Measurements from ENCODE around the gene RIPOR2.
"Not testable (repeated sequence)": the region's sequence is repeated elsewhere in the genome, so short reads cannot be mapped to it uniquely, and the experiment has no call there.

The RIPOR2 gene

DNA sequence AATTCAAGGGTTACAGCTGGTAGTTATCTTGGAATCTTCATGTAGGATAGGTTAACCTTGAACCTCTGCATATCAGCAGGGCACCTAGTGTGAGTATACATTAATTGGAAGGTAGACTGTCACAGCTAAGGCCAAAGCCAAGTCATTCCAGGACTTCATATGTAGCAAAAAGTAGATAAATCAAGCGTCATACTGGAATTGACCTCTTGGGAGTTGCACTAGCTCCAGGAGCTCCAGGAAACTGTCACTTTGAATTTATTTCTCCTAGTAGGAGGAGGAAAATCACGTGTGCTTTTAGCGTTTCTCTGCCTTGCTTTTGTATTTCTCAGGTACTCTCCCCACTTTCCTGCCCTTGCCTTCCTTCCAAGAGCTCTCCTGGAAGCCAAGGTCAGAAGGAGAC, 30.3 kb downstream of the RIPOR2 start:
- no peak for DNase-seq (ENCODE audit: low spot score)

DNA sequence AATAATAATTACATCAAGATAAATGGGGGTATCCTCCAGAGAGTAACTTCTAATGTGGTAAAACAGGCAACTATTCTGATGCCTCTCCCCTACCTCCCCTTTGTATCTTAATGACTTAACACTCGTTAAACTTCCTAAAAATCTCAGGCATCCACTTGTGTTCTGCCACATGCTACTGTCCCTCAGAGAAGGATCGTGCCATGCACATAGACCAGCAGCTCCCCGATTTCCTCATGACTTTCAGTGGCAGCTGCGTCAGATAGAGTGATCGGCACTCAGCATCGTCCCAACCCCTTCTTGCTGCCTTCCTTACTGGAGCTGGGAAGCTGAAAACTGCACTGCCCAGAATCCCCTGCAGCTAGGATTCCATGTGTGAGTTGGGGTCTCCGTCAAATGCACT, 32.1 kb downstream of the RIPOR2 start:
- no peak for DNase-seq (ENCODE audit: low spot score)

DNA sequence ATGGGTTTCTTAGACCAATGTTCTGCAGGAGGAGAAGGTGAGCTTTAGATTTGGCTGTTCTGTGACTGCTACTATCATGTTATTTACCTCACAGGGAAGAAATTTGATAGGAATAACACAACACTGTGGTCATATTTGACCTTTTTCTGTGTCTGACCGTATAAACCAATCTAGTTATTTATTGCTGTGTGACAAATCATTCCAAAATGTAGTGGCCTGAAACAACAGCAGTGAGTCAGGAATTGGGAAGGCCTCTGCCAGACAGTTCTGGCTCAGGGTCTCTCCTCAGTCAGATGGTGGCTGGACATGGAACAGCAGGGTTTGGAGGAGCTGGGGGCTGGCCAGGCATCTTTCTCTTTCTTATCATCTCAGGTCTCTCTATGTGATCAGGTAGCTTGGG, 33.0 kb downstream of the RIPOR2 start:
- peak; percentile 16 for DNase-seq (ENCODE audit: low spot score)

DNA sequence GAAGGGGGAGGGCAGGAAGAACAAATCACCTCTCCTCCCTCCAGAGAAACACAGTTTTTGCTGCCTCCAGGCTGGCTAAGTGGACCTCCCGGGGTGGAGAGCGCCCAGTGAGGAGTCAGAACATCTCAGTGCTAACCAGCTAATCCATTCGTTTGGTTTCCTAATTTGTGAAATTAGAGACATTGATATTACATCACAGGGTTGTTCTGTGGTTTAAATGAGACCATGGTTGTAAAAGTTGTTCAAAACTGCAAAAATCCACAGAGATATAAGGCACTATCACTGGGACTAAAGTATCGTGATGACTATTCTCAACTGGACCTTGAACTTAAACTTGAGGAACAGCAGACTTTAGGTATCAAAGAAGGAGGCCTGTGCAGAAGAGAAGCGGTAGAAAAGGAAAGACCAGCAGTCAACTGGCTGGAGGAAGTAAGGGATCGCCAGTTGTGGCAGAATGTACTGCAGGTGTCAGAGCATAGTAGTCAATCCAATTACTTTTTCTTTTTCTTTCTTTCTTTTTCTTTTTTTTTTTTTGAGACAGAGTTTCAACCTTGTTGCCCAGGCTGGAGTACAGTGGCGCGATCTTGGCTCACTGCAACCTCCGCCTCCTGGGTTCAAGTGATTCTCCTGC, 33.9 kb downstream of the RIPOR2 start:
- no peak for DNase-seq (ENCODE audit: low spot score)

DNA sequence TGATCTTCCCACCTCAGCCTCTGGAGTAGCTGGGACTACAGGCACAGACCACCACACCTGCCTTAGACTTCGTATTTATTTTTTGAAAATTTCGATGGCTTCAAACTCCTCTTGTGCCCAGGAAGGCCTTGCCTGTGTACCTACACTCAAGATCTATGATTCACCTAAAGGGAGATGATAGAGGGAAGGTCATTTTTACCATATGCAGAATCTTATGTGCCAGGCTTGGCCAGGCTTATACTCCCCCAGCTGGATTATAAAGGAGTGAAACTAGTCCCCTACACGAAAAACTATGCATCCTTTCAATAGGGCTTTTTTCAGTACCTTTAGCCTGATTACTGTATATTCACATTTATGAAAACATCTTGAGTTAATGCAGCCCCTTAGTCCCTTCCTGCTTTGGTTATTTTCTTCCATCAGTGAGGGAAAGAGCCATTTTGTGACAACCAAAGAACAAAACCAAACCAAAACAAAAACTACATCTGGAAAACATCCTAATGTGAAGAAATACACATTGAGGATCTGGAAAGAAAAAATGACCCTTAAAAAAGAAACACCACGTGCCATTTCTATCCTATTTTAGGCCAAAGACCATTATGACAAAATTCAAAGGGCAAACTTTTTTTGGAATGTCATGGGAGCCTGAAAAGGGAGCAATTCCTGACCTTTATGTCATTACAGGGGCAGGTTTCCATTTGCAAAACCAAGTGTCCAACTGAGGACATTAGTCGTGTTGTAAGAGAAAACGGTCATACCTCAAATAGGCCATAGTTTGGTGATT, 34.7 kb downstream of the RIPOR2 start:
- DNase-seq (ENCODE audit: low spot score) = no peak

DNA sequence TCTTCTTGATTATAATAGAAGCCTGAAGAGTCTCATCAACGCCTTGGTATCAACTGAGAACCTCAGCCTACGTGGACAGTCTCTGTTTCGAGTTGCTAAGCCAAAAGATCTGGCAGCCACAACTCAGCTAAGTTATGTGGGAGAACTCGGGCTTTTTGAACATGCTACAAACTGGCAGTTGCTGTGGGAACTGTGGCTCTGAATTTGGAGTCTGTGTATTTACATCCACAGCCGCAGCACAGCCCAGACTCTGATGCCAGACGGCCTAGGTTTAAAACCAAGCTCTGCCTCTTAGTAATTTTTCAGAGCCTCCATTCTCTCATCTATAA, 35.8 kb downstream of the RIPOR2 start:
- DNase-seq (ENCODE audit: low spot score) = no peak

DNA sequence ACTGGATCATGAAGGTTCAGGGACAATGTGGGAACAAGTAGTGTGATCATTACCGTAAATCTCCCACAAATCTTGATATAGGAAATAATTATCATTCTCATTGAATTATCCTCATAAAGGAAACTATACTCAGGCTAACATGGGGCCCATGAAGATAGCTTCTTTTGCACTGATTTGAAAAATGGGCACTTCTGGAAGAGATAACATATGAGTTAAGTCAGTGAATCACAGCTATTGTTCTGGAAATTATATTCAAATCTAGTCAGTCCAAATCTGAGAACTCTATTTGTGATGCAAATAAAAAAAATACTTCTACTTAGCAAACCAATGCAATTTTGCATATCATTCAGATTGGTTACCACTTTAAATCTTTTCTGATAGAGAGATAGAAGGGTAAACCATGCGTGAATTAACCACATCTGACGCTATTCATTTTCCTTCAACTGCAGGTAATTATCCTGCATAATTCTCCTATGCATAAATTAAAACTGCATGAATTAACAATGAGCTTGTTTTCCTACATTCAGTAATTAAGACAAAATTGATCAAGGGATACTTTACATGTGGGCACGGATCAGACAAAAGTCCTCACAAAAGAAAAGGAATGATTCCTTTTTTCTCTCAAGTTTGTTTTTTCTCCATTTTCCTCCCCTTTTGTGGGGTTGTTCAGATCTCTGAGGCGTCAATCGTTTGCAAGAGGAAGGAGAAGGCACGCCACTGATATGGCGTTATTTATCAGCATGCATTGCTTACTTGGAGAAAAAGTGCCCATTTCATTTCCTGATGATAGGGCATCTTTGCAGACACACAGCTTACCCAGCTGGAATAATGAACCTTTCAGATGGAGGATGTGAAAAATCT, 36.4 kb downstream of the RIPOR2 start:
- DNase-seq (ENCODE audit: low spot score) = no peak

DNA sequence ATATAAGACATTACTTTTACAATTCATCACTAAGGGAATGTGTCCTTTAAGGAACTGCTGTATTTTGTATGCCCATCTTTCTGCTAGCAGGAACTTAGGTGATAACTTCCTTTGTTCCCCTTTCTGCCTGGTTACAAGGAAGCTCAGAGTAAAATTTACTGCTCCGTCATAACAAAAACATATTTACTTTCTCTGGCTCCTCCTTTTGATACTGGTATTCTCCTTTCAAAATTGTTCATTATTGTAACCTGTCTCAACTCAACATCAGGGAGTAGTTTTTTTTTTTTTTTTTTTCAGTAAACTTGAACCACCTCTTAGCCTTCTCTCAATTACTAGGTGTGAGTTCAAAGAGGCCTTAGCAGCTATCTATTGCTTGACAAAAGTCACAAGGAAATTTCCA, 37.1 kb downstream of the RIPOR2 start:
- no peak for DNase-seq (ENCODE audit: low spot score)

DNA sequence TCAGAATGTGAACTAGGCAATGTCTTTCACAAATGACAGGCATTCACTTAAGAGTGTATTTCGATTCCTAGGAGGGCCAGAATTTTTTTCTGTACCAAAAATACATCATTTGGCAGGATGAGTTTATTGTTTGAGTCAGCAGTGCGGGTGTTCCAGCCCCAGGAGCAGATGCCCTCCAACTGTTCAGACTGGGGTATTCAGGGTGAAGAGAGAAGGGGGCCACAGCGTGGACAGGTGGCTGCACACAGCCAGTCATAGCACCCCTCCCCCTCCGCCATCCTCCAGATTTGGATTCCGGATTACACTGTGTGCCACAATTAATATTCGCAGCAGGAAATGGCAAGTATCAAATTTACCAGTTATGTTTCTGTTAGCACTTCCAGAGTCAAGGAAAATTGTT, 38.6 kb downstream of the RIPOR2 start:
- DNase-seq (ENCODE audit: low spot score) = no peak

DNA sequence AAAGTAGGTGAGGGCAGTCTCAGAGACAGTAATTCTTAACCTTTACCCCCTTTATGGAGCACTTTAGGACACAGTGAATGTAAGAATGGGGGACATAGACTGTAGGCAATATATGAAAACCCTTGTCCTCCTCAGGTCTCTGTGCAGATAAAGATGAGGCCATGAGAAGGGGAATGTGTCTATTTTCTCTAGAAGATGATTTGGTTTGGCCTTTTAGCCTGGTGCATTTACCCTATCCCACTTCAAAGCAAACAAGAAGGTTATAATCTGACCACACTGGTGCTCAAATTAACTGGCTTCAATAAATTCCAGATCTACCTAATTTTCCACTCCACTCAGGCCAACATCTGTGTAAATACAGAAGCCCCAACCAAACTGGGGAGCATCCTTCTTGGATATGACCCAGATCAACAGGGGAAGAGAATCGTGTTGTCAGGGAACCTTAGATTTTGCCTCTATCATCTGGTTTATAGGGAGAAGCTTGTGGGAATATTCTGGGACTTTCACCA, 42.4 kb downstream of the RIPOR2 start:
- DNase-seq (ENCODE audit: low spot score) = no peak

DNA sequence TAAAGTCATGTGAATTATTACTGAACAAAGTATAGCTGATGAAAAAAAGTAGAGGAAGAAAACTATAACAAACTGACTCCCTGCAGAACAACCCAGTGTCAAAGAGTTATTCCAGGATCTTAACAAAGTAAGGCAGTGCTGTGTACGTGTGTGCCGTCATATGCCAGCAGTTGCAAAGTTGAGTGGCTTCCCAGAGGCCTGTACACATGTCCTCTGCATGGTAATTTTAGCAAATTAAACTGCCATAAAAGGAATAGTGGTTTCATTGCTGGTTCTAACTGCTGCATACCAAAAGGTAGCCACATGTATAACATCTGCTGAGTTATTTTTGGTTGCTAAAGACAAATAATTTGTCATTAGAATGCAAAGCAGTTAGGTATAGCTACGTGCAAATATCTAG, 44.8 kb downstream of the RIPOR2 start:
- DNase-seq (ENCODE audit: low spot score) = no peak

DNA sequence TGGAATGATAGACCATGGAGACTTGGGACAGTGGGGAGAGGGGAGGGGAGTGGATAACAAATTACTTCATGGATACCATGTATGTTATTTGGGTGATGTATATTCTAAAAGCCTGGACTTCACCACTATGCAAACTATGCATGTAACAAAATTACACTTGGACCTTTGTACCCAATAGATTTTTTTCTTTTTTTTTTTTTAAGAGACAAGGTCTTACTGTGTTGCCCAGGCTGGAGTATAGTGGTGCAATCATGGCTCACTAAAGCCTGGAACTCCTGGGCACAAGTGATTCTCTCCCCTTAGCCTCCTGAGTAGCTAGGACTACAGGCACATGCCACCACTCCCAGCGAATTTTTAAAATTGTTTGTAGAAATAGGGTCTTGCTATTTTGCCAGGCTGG, 45.3 kb downstream of the RIPOR2 start:
- no peak for DNase-seq (ENCODE audit: low spot score)

DNA sequence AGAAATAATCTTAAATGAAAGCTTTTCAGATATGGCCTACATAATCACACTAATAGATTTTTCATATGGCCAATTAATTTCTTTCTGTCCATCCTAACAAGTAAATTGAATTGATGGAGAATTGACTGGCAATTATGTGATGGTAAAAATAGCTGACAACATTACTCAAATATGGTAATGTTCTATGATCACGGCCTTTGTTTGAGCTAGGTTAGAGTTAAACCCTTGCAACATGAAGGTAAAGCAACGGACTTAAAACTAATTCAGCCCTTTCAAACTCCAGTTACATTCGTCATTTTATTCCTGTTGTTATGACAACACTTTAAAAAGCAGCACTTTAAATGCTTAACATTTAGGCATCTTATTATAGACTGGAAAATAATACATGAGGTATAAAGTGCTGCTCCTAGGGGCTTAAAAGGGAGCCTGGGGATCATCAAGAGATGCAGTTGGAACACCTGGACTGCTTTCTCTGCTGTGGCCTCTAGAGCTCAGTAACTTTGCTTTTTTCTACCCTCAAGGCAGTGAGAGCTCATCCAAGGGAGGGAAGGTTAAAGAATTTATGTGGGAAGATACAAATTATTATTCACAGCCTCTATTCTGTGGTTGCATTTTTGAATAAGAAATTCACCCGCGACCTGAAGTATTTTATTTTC, 46.9 kb downstream of the RIPOR2 start:
- no peak for DNase-seq (ENCODE audit: low spot score)

DNA sequence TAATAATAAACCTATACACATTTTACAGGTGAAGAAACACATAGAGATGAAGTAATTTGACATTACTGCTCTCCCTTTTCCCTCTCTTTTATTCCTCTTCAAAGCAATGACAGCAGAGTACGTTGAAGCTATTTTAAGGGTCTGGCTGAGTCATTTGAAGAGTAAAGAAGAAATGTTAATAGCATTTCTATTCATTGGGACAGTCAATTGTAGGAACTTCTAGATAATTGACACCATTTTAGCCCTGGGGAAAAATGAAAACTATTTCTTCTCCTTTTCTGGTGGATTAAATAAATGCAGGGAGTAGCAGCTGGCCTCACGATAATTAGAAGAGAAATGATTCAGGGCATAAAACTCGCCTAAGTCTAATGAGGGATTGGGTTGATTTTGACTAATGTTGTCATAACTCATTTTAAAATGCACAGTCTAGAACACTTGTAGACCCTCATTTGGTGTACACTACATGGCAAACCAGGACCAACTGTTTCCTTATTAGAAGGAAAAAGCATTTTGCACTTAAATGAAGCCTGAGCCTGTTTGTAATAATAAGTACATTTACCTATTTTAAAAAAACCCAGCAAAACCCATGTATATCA, 48.1 kb downstream of the RIPOR2 start:
- no peak for DNase-seq (ENCODE audit: low spot score)

DNA sequence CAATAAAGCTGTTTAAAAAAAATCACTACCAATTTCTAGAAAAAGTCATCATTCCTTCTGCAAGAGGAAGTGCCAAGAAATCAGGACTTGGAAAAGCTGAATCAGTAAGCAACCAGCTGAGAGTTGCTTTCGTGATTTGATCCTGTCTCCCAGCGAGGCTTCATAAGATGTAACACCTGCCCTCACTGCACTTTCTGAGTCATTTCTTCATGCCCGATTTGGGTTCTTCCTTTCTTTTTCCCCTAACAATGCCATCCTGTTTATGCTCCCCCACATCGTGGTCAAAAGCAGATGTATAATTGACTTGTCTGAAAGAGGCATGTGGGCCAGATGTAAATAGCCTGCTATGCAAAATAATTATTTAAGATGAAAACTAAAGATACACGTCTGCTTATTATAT, 52.1 kb downstream of the RIPOR2 start:
- no peak for DNase-seq (ENCODE audit: low spot score)

DNA sequence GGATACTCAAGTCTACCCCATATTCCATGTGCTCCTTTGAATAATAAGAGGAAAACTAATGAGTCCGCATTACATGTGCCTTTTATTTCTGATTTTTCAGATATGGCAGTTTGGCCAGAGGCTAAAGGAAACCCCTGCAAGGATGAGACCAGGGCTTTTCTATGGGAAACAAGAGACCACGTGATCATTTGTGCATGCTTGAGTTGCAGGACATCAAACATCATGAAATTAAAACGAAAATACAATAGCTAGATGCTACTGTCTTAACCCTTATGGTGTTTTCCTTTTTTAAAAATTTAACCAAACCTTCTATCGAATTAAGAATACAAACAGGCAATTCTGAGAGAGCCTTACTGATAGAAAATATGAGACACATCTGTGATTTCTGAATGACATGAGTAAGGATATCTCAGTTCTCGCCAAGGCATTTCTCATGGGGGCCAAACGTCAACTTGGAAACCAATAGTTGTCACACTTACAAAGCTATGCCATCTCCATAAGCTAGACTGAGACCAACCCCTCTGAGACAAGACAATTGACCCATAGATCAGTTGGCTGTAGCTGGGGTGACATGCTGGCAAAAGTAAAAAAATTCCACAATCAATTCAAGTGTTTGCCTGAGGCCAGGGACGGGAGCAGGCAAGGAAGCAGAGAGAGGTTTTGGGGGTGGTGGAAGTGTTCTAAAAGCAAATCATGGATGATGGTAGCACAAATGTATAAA, 52.8 kb downstream of the RIPOR2 start:
- no peak for DNase-seq (ENCODE audit: low spot score)

DNA sequence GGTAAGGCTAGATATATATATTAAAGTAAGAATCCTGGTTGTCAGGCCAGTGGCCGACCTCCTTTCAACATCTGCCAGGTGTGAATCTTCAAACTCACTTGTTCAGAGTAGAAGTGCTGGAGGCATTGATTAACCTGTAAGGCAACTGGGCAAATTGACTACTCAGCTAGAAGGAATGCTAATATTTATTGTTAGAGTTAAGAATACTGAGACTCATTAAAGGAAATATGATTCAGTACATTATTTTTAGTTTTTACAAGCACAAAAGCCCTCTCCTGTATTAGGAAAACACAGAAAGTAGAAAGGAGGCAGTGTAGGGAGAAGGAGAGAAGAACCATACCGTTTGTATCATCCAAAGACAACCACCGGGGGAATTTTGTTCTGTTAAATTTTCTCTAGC, 53.5 kb downstream of the RIPOR2 start:
- DNase-seq (ENCODE audit: low spot score) = no peak

DNA sequence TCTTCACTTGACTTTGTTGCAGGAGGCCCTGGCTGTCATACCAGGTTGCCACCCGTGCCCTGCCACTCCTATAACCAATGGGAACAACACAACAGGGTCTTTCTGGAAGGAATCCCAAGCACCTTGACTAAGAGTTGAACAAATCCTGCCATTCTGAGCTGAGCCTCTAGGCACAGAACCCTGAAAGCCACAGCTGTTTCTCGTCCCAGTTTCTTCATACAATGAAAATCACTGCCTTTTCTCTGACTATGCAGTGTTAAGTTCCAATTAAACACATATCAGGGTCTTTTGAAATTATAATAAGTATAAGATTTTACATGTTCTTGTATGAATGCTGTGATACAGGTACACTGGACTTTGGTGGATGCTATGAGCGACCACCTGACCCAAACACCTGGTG, 54.4 kb downstream of the RIPOR2 start:
- no peak for DNase-seq (ENCODE audit: low spot score)

DNA sequence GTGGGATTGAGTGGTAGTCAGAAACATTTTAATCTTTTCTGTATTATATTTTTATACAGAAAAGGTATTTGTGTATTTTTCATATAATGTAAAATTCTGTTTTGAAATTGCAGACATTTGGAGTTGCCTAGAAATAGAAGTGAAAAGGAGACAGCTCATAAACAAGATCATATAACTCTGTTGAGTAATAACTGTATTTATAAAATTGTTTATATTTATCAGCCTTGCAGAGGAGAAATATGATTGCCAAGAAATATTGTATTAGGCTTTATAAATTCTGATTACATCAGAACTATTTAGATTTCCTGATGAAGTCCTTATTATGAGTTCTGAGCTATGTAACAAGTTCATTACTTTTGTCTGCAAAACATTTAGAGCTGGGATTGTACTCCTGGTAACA, 55.3 kb downstream of the RIPOR2 start:
- DNase-seq (ENCODE audit: low spot score) = no peak

DNA sequence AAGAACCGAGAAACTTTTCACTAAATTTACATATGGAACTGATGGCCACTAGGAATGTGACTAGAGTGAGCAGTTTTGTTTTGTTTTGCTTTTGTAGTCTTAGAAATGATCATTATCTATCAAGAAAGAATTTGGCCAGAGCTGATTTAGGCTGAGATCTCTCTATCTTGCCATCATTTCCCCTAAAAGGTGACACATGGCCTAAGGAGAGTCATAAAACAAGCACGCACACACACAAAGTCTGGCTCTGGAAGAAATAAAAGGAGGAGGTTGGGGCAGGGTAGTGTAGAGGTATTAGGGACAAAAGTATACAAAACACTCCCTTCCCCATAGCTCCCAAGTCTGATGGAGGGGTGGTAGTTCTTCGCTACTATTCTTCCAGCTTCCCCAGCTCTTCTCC, 56.4 kb downstream of the RIPOR2 start:
- no peak for DNase-seq (ENCODE audit: low spot score)

DNA sequence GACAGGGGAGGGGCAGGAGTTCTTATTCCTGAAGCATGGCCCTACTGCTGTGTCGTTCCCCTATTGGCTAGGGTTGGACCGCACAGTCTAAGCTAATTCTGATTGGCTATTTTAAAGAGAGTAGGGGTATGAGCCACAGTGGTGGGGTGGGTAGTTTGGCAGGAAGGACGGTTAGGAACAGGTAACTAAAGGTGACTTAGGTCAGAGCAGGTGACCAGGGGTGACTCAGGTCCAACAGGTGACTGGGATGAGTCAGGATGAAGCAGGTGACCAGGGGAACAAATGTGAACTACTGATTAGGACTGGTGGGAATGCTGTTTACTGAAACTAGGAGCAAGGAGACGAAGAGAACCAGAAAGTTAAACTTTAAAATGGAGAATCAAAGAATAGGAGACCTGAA, 58.0 kb downstream of the RIPOR2 start:
- DNase-seq (ENCODE audit: low spot score) = not testable (repeated sequence)
